Ovary (tissue), 9 donors: ENCODE data around the gene AGPAT2. TPM values are rescaled to one million over a fixed set of nuclear protein-coding genes. Genes with fewer than 3 reads are reported as not detected.

Experiments
- DNase-seq, 5 donors: peaks; one replicate each; pipeline ENCODE4 v3.0.0-alpha.2; 2019 to 2020
- H3K27ac ChIP-seq, 2 donors: fragments of 200-600 bp; one replicate each; pipeline versions ENCODE4 v1.5.1 to v1.8.0; 2019 to 2022
- H3K27me3 ChIP-seq: fragments of 200-600 bp; one replicate; pipeline ENCODE4 v1.8.0; 2022
- H3K36me3 ChIP-seq: fragments of 200-600 bp; sonication (generic); one replicate; pipeline ENCODE4 v1.5.1; 2019
- H3K4me1 ChIP-seq: one replicate; pipeline ENCODE4 v1.8.1; 2013; ENCODE audit warnings: mild to moderate bottlenecking, moderate library complexity; ENCODE audit not compliant: insufficient read depth
- H3K4me3 ChIP-seq: fragments of 200-600 bp; sonication (generic); one replicate; pipeline ENCODE4 v1.5.1; 2017
- H3K9me3 ChIP-seq, 2 donors: fragments of 200-600 bp in 1 of 2; sonication (generic) in 1 of 2; one replicate each; pipeline versions ENCODE4 v1.5.1 to v1.8.1; 2013 to 2019; ENCODE audit warnings: mild to moderate bottlenecking in 1 of 2, moderate library complexity in 1 of 2
- CTCF ChIP-seq, 3 donors: fragments of 450-650 bp in 2 of 3; fragments of 200-600 bp in 1 of 3; IDR thresholded peaks; one replicate each; pipeline versions ENCODE4 v1.5.1 to v1.8.0; 2016 to 2022; ENCODE audit warnings: antibody characterized with exemption in 3 of 3, mild to moderate bottlenecking in 1 of 3
- EP300 ChIP-seq: sonication (generic); formaldehyde crosslinking; IDR thresholded peaks from one replicate; pipeline ENCODE4 v1.6.1; 2017; ENCODE audit warnings: antibody characterized with exemption
- POLR2A ChIP-seq: fragments of 450-650 bp; IDR thresholded peaks from one replicate; pipeline ENCODE4 v1.6.1; 2017; ENCODE audit warnings: antibody characterized with exemption, mild to moderate bottlenecking, moderate library complexity
- WGBS, 3 donors: extraction: QIAGEN DNeasy Blood & Tissue Kit in 1 of 3; methylation state at CpG; one replicate each; pipeline versions ENCODE4 v1.1.5 to v1.1.7; 2013 to 2017; 5-methylcytosine and 5-hydroxymethylcytosine counted together
- intact Hi-C, 4 donors: fragments of 100-400 bp; cut with DNase I; formaldehyde crosslinking; loops; one replicate each; pipeline versions ENCODE4 v1.11.0 to v1.15.1; 2022 to 2023
- polyA plus RNA-seq, 2 donors: library from polyadenylated mRNA; stranded (reverse); fragments of 200-250 nt in 1 of 2; fragments of 350-450 nt in 1 of 2; fragmentation: Illumina TruSeq in 1 of 2; extraction: RNeasy Lipid Tissue Mini Kit (QIAGEN cat#74804) in 1 of 2; gene quantifications; one replicate each; pipeline ENCODE4 v1.2.3, GENCODE V29; 2013 to 2014
- total RNA-seq, 7 donors: library from RNA; depleted of rRNA in 2 of 7; stranded (reverse); fragments of >200 nt in 2 of 7; fragmentation: NEBNext Ultra II Directional in 3 of 7; extraction: Animal tissue kit (Norgen Biotek cat#: 25700) in 3 of 7; gene quantifications; one replicate each; pipeline versions ENCODE4 v1.1.0 to v1.2.4, GENCODE V29; 2016 to 2023
- donor health status: DM: no; HTN: no; CAD: no; lungs with moderate emphysema.
- donor health status: DM: no; HTN: no; CAD: no.
- donor health status: Bipolar disorder and iron deficiency.
- donor health status: DM: yes; HTN: yes; CAD: no.
- donor health status: DM: no; HTN: no; CAD: no.
- donor health status: DM: yes; HTN: yes; CAD: no.

AGPAT2 gene
- total and polyA plus RNA-seq, 9 donors: 6.1 to 40.9 (median 23.9) TPM

DNA sequence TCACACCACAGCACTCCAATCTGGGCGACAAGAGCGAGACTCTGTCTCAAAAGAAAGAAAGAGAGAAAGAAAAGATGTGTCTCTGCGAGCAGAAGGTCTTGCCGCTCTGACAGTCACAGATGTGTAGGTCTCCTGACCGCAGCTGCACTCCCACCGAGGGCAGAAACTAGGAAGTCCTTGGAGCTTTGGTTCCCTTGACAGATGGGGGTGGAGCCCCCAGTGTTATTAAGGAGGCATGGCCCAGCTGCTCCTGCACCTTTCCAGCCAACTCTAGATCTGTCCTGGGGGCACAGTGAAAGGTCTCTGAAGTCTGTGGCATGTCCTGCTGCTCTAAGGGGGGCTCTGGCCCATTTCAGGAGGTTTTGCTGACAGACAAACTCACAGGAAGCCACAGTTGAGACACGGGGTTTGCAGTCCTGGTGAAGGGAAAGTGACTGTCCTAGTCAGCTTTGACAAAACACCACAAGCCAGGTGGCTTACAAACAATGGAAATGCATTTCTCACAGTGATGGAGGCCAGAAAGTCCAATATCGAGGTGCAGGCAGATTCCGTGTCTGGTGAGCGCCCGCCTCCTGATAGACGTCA is 16.1 kb upstream of the AGPAT2 start:
- Histone ChIP-seq H3K4me3 (no peak overlapping the region), H3K27ac (no peak overlapping the region), H3K9me3 (no peaks in the 10 kb centered on the region), H3K36me3 (no peaks in the 10 kb centered on the region), H3K4me1 (no peaks in the 10 kb centered on the region), H3K27me3 (no peaks in the 10 kb centered on the region)
- no peak for DNase-seq
- WGBS, 3 donors: 75 to 80% (median 77%) methylated on average over 12 of the region's 12 CpGs
- intact Hi-C loops: no loop called here
- TF ChIP-seq CTCF (IDR thresholded peaks at IDR 0.05): no peak
- TF ChIP-seq POLR2A: no peak
- no peak for TF ChIP-seq EP300

- Histone ChIP-seq H3K27me3 (no peaks in the 10 kb centered on the region), H3K9me3 (no peaks in the 10 kb centered on the region)
Measured at GRCh38 chr9:136701668-136702053, 14.4 kb upstream of the AGPAT2 start.

DNA sequence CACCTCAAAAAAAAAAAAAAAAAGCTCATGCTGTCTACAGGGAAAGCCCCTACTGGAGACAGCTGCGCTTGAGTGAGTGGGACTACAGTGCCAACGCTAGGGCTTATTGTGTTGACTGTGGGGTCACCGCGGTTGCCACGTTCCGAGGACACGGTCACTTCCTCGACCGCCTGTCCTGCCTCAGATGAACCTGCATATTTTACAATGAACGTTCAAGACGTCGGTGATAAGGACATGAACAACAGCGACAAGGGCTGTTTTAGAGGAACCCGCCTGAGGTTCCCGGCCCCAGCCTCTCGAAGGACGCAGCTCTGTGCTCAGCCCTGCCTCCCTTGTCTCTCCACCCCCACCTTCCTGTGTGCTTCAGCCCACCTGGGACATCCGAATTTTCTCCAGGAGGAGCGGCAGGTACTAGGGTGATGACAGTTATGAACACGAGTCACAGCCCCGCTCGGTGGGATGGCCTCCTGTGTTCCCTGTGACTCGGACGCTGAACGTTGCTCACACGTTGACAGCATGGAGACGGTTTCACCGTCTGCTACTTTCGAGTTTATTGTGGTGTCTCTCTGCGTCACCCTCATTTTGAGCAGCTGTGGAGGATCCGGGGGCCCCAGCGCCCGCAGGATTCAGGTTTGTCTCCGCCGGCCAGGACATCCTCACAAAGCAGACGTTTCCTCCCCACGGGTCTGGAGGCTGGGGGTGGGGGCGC is 13.9 kb upstream of the AGPAT2 start:
- no peak for DNase-seq
- H3K27me3 ChIP-seq: no peaks in the 10 kb centered on the region
- no peak overlapping the region for H3K27ac ChIP-seq
- 33 to 46% (median 34%) methylated on average over 37 to 38 of the region's 38 CpGs for WGBS, 3 donors
- H3K36me3 ChIP-seq: no peaks in the 10 kb centered on the region
- H3K9me3 ChIP-seq: no peaks in the 10 kb centered on the region
- H3K4me3 ChIP-seq: no peak overlapping the region
- peaks cover 3% of the 10 kb centered on the region for H3K4me1 ChIP-seq
- intact Hi-C loops: no loop called here
- TF ChIP-seq CTCF (IDR thresholded peaks at IDR 0.05) (no peak), EP300 (no peak), POLR2A (no peak)

More at GRCh38 chr9:136701668-136702053, 14.4 kb upstream of the AGPAT2 start:
- no peak for DNase-seq
- Histone ChIP-seq H3K4me3 (no peak overlapping the region), H3K4me1 (peaks cover 3% of the 10 kb centered on the region), H3K36me3 (no peaks in the 10 kb centered on the region), H3K27ac (no peak overlapping the region)
- no peak for TF ChIP-seq EP300
- TF ChIP-seq POLR2A: no peak
- WGBS, 3 donors: 25 to 41% (median 37%) methylated on average over 10 of the region's 10 CpGs
- intact Hi-C loops: no loop called here

DNA sequence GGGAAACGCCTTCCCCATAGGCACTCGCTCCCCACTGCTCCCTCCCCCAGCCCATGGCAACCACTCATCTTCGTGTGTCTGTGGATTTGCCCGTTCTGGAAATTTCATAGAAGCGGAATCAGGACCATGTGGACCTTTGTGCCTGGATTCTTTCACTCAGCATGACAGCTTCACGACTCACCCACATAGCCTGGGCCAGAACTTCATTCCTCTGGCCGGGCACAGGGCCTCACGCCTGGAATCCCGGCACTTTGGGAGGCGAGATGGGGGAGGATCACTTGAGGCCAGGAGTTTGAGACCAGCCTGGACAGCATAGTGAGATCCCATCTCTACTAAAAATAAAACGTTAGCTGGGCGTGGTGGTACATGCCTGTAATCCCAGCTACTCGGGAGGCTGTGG is 13.0 kb upstream of the AGPAT2 start:
- Histone ChIP-seq H3K27me3 (no peaks in the 10 kb centered on the region), H3K36me3 (no peaks in the 10 kb centered on the region), H3K9me3 (no peaks in the 10 kb centered on the region), H3K4me3 (no peak overlapping the region), H3K27ac (no peak overlapping the region), H3K4me1 (peaks cover 3% of the 10 kb centered on the region)
- WGBS, 3 donors: 55 to 64% (median 56%) methylated on average over 13 of the region's 13 CpGs
- no peak for DNase-seq
- intact Hi-C loops: no loop called here
- TF ChIP-seq EP300 (no peak), POLR2A (no peak), CTCF (IDR thresholded peaks at IDR 0.05) (no peak)

- Histone ChIP-seq H3K27me3 (no peaks in the 10 kb centered on the region), H3K27ac (no peak overlapping the region), H3K36me3 (no peaks in the 10 kb centered on the region), H3K4me1 (peaks cover 3% of the 10 kb centered on the region), H3K9me3 (no peaks in the 10 kb centered on the region), H3K4me3 (no peak overlapping the region)
- DNase-seq: no peak
- TF ChIP-seq CTCF (IDR thresholded peaks at IDR 0.05) (no peak), POLR2A (no peak), EP300 (no peak)
- intact Hi-C loops: no loop called here
- WGBS, 3 donors: 79 to 85% (median 84%) methylated on average over 10 to 11 of the region's 11 CpGs
Measured at GRCh38 chr9:136698635-136699246, 11.5 kb upstream of the AGPAT2 start.
